GM19328 (cell line): Measurements from ENCODE around the gene SMIM12.

ENCODE experiments used
- ATAC-seq: cut with Tn5 transposase; IDR thresholded peaks from one replicate; pipeline ENCODE4 v1.9.1; 2021; ENCODE audit warnings: mild to moderate bottlenecking, moderate library complexity; ENCODE audit not compliant: unreplicated experiment

The SMIM12 gene

GRCh38 chr1:34874296-34874952, 14.9 kb upstream of the SMIM12 start:
- ATAC-seq: no peak

GRCh38 chr1:34872133-34872503, 12.6 kb upstream of the SMIM12 start:
- no peak for ATAC-seq

- no peak for ATAC-seq
These were observed 12.0 kb upstream of the SMIM12 start for GRCh38 chr1:34871443-34872132.

- no peak for ATAC-seq
These were observed 10.8 kb upstream of the SMIM12 start for GRCh38 chr1:34870395-34870794.

- no peak for ATAC-seq
These were observed 10.2 kb upstream of the SMIM12 start for GRCh38 chr1:34869760-34870159.

- ATAC-seq: no peak
These were observed 8.9 kb upstream of the SMIM12 start for GRCh38 chr1:34868230-34869049.

GRCh38 chr1:34867415-34867814, 7.9 kb upstream of the SMIM12 start:
- ATAC-seq: no peak

GRCh38 chr1:34866762-34867109, 7.2 kb upstream of the SMIM12 start:
- ATAC-seq: no peak

GRCh38 chr1:34865981-34866761, 6.6 kb upstream of the SMIM12 start:
- no peak for ATAC-seq

- ATAC-seq: no peak
These were observed 6.0 kb upstream of the SMIM12 start for GRCh38 chr1:34865573-34865972.

GRCh38 chr1:34864759-34865158, 5.2 kb upstream of the SMIM12 start:
- ATAC-seq: no peak

- no peak for ATAC-seq
These were observed 4.0 kb upstream of the SMIM12 start for GRCh38 chr1:34863501-34863900.

GRCh38 chr1:34858901-34859445, 576 bp downstream of the SMIM12 start:
- ATAC-seq: no peak

GRCh38 chr1:34856697-34857096, 2.9 kb downstream of the SMIM12 start:
- no peak for ATAC-seq

GRCh38 chr1:34852677-34853217, 6.8 kb downstream of the SMIM12 start:
- peak; percentile 86 for ATAC-seq

- no peak for ATAC-seq
These were observed 8.0 kb downstream of the SMIM12 start for GRCh38 chr1:34851431-34852105.

GRCh38 chr1:34850382-34850781, 9.2 kb downstream of the SMIM12 start:
- ATAC-seq: no peak

- no peak for ATAC-seq
These were observed 12.5 kb downstream of the SMIM12 start for GRCh38 chr1:34847094-34847493.

GRCh38 chr1:34846265-34846664, 13.3 kb downstream of the SMIM12 start:
- no peak for ATAC-seq
